Common myeloid progenitor, CD34-positive (primary cell): Measurements from ENCODE around the gene GSN. TPM values are rescaled to one million over a fixed set of nuclear protein-coding genes. Genes with fewer than 3 reads are reported as not detected.
A peak's percentile ranks its signal among the peaks of the same experiment; 100 is the strongest.

Experiments used
- CTCF ChIA-PET: fragments of 350-600 bp; sonication (Branson Sonifier 250); formaldehyde crosslinking; loops from one replicate; lab custom pipeline; 2021; ENCODE audit warnings: antibody characterized with exemption; lab: Charles Lee
- POLR2A ChIA-PET: fragments of 350-600 bp; sonication (Branson Sonifier 250); formaldehyde crosslinking; loops from one replicate; lab custom pipeline; 2021; ENCODE audit warnings: antibody characterized with exemption; lab: Charles Lee
- DNase-seq, 3 donors: peaks; one replicate each; pipeline versions ENCODE4 v3.0.0 to v3.0.0-alpha.2; 2013
- H3K27ac ChIP-seq, 2 experiments: 1 replicate in 1 of 2; 2 replicates in 1 of 2; pipeline ENCODE4 v1.7.0; 2013; ENCODE audit warnings: inconsistent platforms in 2 of 2, low read length in 2 of 2, mild to moderate bottlenecking in 2 of 2, low read depth in 1 of 2, moderate library complexity in 1 of 2; ENCODE audit not compliant: severe bottlenecking in 2 of 2, insufficient read depth in 1 of 2, poor library complexity in 1 of 2
- H3K27me3 ChIP-seq, 5 experiments: replicated peaks in 2 of 5; 1 replicate in 3 of 5; 2 replicates in 2 of 5; pipeline versions ENCODE4 v1.6.1 to v1.7.0; 2013; ENCODE audit warnings: low read length in 4 of 5, mild to moderate bottlenecking in 2 of 5, moderate library complexity in 2 of 5, inconsistent platforms in 1 of 5; ENCODE audit not compliant: insufficient read depth in 5 of 5, control insufficient read depth in 4 of 5
- H3K36me3 ChIP-seq, 4 experiments: 1 replicate in 2 of 4; 2 replicates in 2 of 4; pipeline versions ENCODE4 v1.6.1 to v1.7.0; 2013; ENCODE audit warnings: low read length in 3 of 4, control low read depth in 1 of 4, mild to moderate bottlenecking in 1 of 4; ENCODE audit not compliant: control insufficient read depth in 4 of 4, insufficient read depth in 4 of 4
- H3K4me1 ChIP-seq, 4 experiments: 1 replicate in 3 of 4; 2 replicates in 1 of 4; pipeline versions ENCODE4 v1.6.1 to v1.7.1; 2013; ENCODE audit warnings: low read length in 3 of 4, mild to moderate bottlenecking in 3 of 4, control low read depth in 1 of 4, inconsistent platforms in 1 of 4, moderate library complexity in 1 of 4; ENCODE audit not compliant: control insufficient read depth in 4 of 4, insufficient read depth in 4 of 4; ENCODE audit errors: control extremely low read depth in 1 of 4
- H3K4me3 ChIP-seq, 7 experiments: 1 replicate in 4 of 7; 2 replicates in 3 of 7; pipeline versions ENCODE4 v1.5.1 to v1.7.0; 2013; ENCODE audit warnings: mild to moderate bottlenecking in 7 of 7, low read length in 6 of 7, moderate library complexity in 6 of 7, inconsistent platforms in 2 of 7, low read depth in 2 of 7, control low read depth in 1 of 7; ENCODE audit not compliant: insufficient read depth in 4 of 7, control insufficient read depth in 1 of 7; ENCODE audit errors: extremely low read depth in 1 of 7
- H3K9me3 ChIP-seq, 5 experiments: 1 replicate in 4 of 5; 2 replicates in 1 of 5; pipeline versions ENCODE4 v1.6.1 to v1.7.1; 2013; ENCODE audit warnings: low read length in 4 of 5, mild to moderate bottlenecking in 2 of 5, inconsistent platforms in 1 of 5, low read depth in 1 of 5, moderate library complexity in 1 of 5; ENCODE audit not compliant: control insufficient read depth in 4 of 5, insufficient read depth in 2 of 5; ENCODE audit errors: control extremely low read depth in 1 of 5
- WGBS: methylation state at CpG from one replicate; pipeline ENCODE4 v1.1.5; 2013; ENCODE audit not compliant: insufficient coverage; 5-methylcytosine and 5-hydroxymethylcytosine counted together
- polyA plus RNA-seq: library from polyadenylated mRNA; unstranded; fragments of 120-200 nt; gene quantifications from one replicate; pipeline ENCODE4 v1.2.1, GENCODE V29; 2013

GSN gene
- 96.9 TPM for polyA plus RNA-seq

- H3K4me1 ChIP-seq: peaks cover 23 to 64% (median 56%) of the 10 kb centered on the region in 4 experiments
- peak within 1 kb of the TSS; percentile 70 to 85 (median 78) for H3K4me3 ChIP-seq
- 3% methylated on average over 31 of the region's 64 CpGs for whole genome bisulfite sequencing
- CTCF ChIA-PET: interaction anchor here (0.6 to 9.6 kb wide), 14 partner anchors 8 to 131 kb away, joined by 3 to 82 read pairs (median 5); no protein-coding TSS in a partner anchor
- no peaks in the 10 kb centered on the region for H3K36me3 ChIP-seq
- H3K27me3 ChIP-seq: no peaks in the 10 kb centered on the region
- POLR2A ChIA-PET: interaction anchor here (0.7 kb wide), 1 partner anchor 18 kb away, joined by 3 read pairs; no protein-coding TSS in a partner anchor
- H3K9me3 ChIP-seq: no peaks in the 10 kb centered on the region
- peak in 2 of 3 donors; percentile 51 to 76 for DNase-seq
- H3K27ac ChIP-seq: peak within 1 kb of the TSS in 1 of 2 experiments; percentile 4
Observed at GRCh38 chr9:121267689-121268597, at the start of gene GSN. TSS of gene GSN (plus strand) at chr9:121268162. CDS start at chr9:121301972, 33,810 bp downstream.

- Histone ChIP-seq H3K27me3 (no peaks in the 10 kb centered on the region), H3K27ac (no peak overlapping the region), H3K9me3 (no peaks in the 10 kb centered on the region), H3K4me3 (no peak overlapping the region), H3K36me3 (no peaks in the 10 kb centered on the region), H3K4me1 (peaks cover 16 to 31% (median 23%) of the 10 kb centered on the region in 4 experiments)
- POLR2A ChIA-PET: no interaction called here
- 98% methylated on average over 8 of the region's 8 CpGs for WGBS
- CTCF ChIA-PET: interaction anchor here (0.6 to 1.9 kb wide), 9 partner anchors 26 to 317 kb away, joined by 3 to 5 read pairs (median 4); no protein-coding TSS in a partner anchor
- no peak for DNase-seq
Observed at GRCh38 chr9:121218357-121219027, 49.5 kb upstream of the GSN start.

- no peak overlapping the region for H3K27ac ChIP-seq
- H3K4me1 ChIP-seq: peaks cover 16 to 31% (median 19%) of the 10 kb centered on the region in 4 experiments
- WGBS: 100% methylated on average over 1 of the region's 3 CpGs
- H3K4me3 ChIP-seq: no peak overlapping the region
- no peaks in the 10 kb centered on the region for H3K36me3 ChIP-seq
- no peaks in the 10 kb centered on the region for H3K9me3 ChIP-seq
- DNase-seq: no peak
- no peaks in the 10 kb centered on the region for H3K27me3 ChIP-seq
- POLR2A ChIA-PET: no interaction called here
- CTCF ChIA-PET: interaction anchor here (0.9 to 1.0 kb wide), 2 partner anchors 63 to 100 kb away, joined by 3 to 4 read pairs; no protein-coding TSS in a partner anchor
Observed at GRCh38 chr9:121219530-121219929, 48.4 kb upstream of the GSN start.

GRCh38 chr9:121220996-121221663 lies 46.8 kb upstream of the GSN start:
- H3K9me3 ChIP-seq: no peaks in the 10 kb centered on the region
- H3K27ac ChIP-seq: peak overlapping the region in 1 of 2 experiments; percentile 27
- H3K27me3 ChIP-seq: no peaks in the 10 kb centered on the region
- H3K4me3 ChIP-seq: peak overlapping the region in 2 of 7 experiments; percentile 19 to 37
- 27% methylated on average over 11 of the region's 13 CpGs for WGBS
- POLR2A ChIA-PET: interaction anchor here (0.6 kb wide), 1 partner anchor 54 kb away, joined by 3 read pairs; no protein-coding TSS in a partner anchor
- H3K4me1 ChIP-seq: peaks cover 15 to 28% (median 17%) of the 10 kb centered on the region in 4 experiments
- CTCF ChIA-PET: interaction anchor here (0.7 to 1.3 kb wide), 9 partner anchors 8 to 96 kb away, joined by 3 to 5 read pairs (median 3); no protein-coding TSS in a partner anchor
- no peaks in the 10 kb centered on the region for H3K36me3 ChIP-seq
- peak in 2 of 3 donors; percentile 58 to 66 for DNase-seq

GRCh38 chr9:121221664-121222055 lies 46.3 kb upstream of the GSN start:
- ChIA-PET POLR2A (no interaction called here), CTCF (interaction anchor here (0.7 to 1.3 kb wide), 9 partner anchors 9 to 96 kb away, joined by 3 to 5 read pairs (median 3); no protein-coding TSS in a partner anchor)
- WGBS: 100% methylated on average over 2 of the region's 2 CpGs
- DNase-seq: no peak
- Histone ChIP-seq H3K9me3 (no peaks in the 10 kb centered on the region), H3K4me3 (no peak overlapping the region), H3K36me3 (no peaks in the 10 kb centered on the region), H3K27ac (no peak overlapping the region), H3K4me1 (peaks cover 9 to 22% (median 11%) of the 10 kb centered on the region in 4 experiments), H3K27me3 (no peaks in the 10 kb centered on the region)

GRCh38 chr9:121222524-121223171 lies 45.3 kb upstream of the GSN start:
- WGBS: 88% methylated on average over 9 of the region's 12 CpGs
- H3K4me1 ChIP-seq: peaks cover 5 to 22% (median 9%) of the 10 kb centered on the region in 4 experiments
- H3K27me3 ChIP-seq: no peaks in the 10 kb centered on the region
- DNase-seq: peak in 2 of 3 donors; percentile 52 to 54
- no peaks in the 10 kb centered on the region for H3K9me3 ChIP-seq
- POLR2A ChIA-PET: no interaction called here
- CTCF ChIA-PET: interaction anchor here (0.5 to 3.2 kb wide), 7 partner anchors 9 to 541 kb away, joined by 3 to 19 read pairs (median 4); no protein-coding TSS in a partner anchor
- H3K36me3 ChIP-seq: no peaks in the 10 kb centered on the region
- no peak overlapping the region for H3K27ac ChIP-seq
- H3K4me3 ChIP-seq: no peak overlapping the region
